ENCODE measurements around the gene EXOC3L2. TPM values are rescaled to one million over a fixed set of nuclear protein-coding genes. Genes with fewer than 3 reads are reported as not detected.

Gene EXOC3L2
- total RNA-seq, 4 donors from 2014 or later = 0.68 to 7.0 (median 1.1) TPM; not detected in 1

DNA sequence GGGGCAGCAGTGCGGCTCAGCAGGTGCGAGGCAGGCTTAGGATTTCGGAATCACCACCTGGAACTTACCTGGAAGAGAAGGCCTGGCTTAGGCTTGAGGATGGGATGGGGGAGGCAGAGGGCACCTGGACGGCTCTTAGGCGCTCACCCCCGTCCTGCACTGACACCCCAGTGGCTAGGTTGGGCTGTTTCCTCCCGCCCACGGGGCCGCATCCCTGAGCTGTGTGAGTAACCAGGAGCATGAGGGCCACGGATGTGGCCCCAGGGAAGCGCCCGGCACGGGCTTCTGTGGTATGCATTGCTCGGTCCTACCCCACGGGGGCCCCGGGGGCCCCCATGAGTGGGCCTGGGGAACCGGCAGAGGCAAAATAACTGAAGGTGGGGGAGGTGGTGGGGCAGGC is 82.1 kb downstream of the EXOC3L2 start:
- peaks cover 3 to 14% (median 10%) of the 10 kb centered on the region in 4 donors for H3K4me1 ChIP-seq
- DNase-seq = no peak
- peaks cover 36% of the 10 kb centered on the region for H3K27me3 ChIP-seq
- no peaks in the 10 kb centered on the region for H3K36me3 ChIP-seq
- no peak overlapping the region for H3K27ac ChIP-seq
- H3K4me3 ChIP-seq = no peak overlapping the region
- in situ Hi-C loops (cut with MboI; ENCODE audit: low pct_ligation_motif_present in 1 of 4, low pct_unique_long_range_greater_than_20kb in 1 of 4, low sequenced_read_pairs in 3 of 4) = no loop called here
- intact Hi-C loops (cut with DNase I; ENCODE audit: low total_unique reads) = no loop called here
- H3K9me3 ChIP-seq = no peaks in the 10 kb centered on the region
- 87% methylated on average over 16 of the region's 17 CpGs; no CpG with 5 or more reads in 1 of the 2 donors for WGBS, 2 donors (ENCODE audit: low coverage in 1 of 2)
- TF ChIP-seq POLR2AphosphoS5 (IDR thresholded peaks at IDR 0.05) (no peak), POLR2A (IDR thresholded peaks at IDR 0.05) (no peak), EP300 (IDR thresholded peaks at IDR 0.05; ENCODE audit: low read depth) (no peak)
- TF ChIP-seq, protein P1, sequence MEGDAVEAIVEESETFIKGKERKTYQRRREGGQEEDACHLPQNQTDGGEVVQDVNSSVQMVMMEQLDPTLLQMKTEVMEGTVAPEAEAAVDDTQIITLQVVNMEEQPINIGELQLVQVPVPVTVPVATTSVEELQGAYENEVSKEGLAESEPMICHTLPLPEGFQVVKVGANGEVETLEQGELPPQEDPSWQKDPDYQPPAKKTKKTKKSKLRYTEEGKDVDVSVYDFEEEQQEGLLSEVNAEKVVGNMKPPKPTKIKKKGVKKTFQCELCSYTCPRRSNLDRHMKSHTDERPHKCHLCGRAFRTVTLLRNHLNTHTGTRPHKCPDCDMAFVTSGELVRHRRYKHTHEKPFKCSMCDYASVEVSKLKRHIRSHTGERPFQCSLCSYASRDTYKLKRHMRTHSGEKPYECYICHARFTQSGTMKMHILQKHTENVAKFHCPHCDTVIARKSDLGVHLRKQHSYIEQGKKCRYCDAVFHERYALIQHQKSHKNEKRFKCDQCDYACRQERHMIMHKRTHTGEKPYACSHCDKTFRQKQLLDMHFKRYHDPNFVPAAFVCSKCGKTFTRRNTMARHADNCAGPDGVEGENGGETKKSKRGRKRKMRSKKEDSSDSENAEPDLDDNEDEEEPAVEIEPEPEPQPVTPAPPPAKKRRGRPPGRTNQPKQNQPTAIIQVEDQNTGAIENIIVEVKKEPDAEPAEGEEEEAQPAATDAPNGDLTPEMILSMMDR (IDR thresholded peaks at IDR 0.05) = no peak

DNA sequence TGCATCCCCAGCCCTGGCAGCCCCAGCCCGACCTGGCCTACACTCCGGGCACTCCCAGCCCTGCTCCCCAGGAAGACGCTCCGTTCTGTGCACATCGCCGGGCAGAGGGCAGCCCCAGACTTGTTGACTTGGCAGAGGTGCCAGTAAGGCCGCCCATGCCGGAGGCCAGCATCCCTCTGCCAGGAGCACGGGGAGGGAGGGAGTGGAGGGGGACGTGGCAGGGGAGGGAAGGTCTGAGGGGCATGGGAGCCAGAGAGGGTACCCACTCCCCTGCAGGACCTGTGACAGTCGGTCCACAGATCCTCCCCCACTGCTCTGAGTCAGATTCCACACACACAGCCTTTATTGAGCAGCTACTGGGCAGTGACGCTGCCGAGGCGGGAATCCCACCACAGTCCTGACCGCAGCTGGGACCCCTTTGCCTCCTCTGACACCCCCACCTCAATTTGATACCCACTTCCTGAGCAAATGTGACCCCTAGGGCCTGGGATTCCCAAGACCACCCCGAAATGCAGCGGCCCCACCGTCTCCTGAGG is 82.5 kb downstream of the EXOC3L2 start:
- TF ChIP-seq, protein P1 (IDR thresholded peaks at IDR 0.05) = no peak
- TF ChIP-seq POLR2A (IDR thresholded peaks at IDR 0.05) (no peak), POLR2AphosphoS5 (IDR thresholded peaks at IDR 0.05) (no peak), EP300 (IDR thresholded peaks at IDR 0.05; ENCODE audit: low read depth) (no peak)
- WGBS, 2 donors (ENCODE audit: low coverage in 1 of 2) = 81% methylated on average over 18 of the region's 18 CpGs; no CpG with 5 or more reads in 1 of the 2 donors
- Histone ChIP-seq H3K27ac (no peak overlapping the region), H3K4me1 (peaks cover 3 to 14% (median 10%) of the 10 kb centered on the region in 4 donors), H3K9me3 (no peaks in the 10 kb centered on the region), H3K36me3 (no peaks in the 10 kb centered on the region), H3K4me3 (no peak overlapping the region), H3K27me3 (peaks cover 41% of the 10 kb centered on the region)
- in situ Hi-C loops (cut with MboI; ENCODE audit: low pct_ligation_motif_present in 1 of 4, low pct_unique_long_range_greater_than_20kb in 1 of 4, low sequenced_read_pairs in 3 of 4) (no loop called here), intact Hi-C loops (cut with DNase I; ENCODE audit: low total_unique reads) (no loop called here)
- DNase-seq = no peak

Other genes starting within 250 kb of the EXOC3L2 start
- 10 to 100 TPM; 11.9 to 58.4 (median 34.8) TPM for gene RELB, start 243.9 kb downstream of the EXOC3L2 start, total RNA-seq
- 100 to 1,000 TPM in 2 of 4 donors, 10 to 100 TPM in 2; 82.6 to 382 (median 100) TPM for gene CLASRP, start 206.4 kb downstream of the EXOC3L2 start, total RNA-seq
- gene ZNF296, start 168.9 kb downstream of the EXOC3L2 start, total RNA-seq = 1 to 10 TPM in 3 of 4 donors, under 1 TPM in 1; 0.75 to 5.8 (median 3.5) TPM
- 10 to 100 TPM in 3 of 4 donors, 1 to 10 TPM in 1; 3.0 to 21.1 (median 15.9) TPM for gene GEMIN7, start 166.1 kb downstream of the EXOC3L2 start, total RNA-seq
- 10 to 100 TPM; 31.1 to 92.5 (median 45.2) TPM for gene PPP1R37, start 152.2 kb downstream of the EXOC3L2 start, total RNA-seq
- gene NKPD1, start 84.4 kb downstream of the EXOC3L2 start, total RNA-seq = 1 to 10 TPM in 1 of 4 donors, under 1 TPM in 1, not detected in 2; 0.32 to 1.5 TPM
- 10 to 100 TPM in 3 of 4 donors, not detected in 1; 15.7 to 51.2 (median 29.7) TPM for gene TRAPPC6A, start 67.2 kb downstream of the EXOC3L2 start, total RNA-seq
- 10 to 100 TPM in 1 of 4 donors, 1 to 10 TPM in 3; 5.0 to 10.3 (median 9.2) TPM for gene BLOC1S3, start 66.6 kb downstream of the EXOC3L2 start, total RNA-seq
- gene MARK4, start 5.9 kb upstream of the EXOC3L2 start, total RNA-seq = 10 to 100 TPM; 11.0 to 40.8 (median 13.2) TPM
- 10 to 100 TPM in 2 of 4 donors, 1 to 10 TPM in 1, not detected in 1; 4.0 to 32.2 (median 27.9) TPM for gene CKM, start 77.5 kb upstream of the EXOC3L2 start, total RNA-seq
- gene KLC3, start 95.3 kb upstream of the EXOC3L2 start, total RNA-seq = not detected
- 10 to 100 TPM in 1 of 4 donors, 1 to 10 TPM in 3; 3.0 to 46.2 (median 9.2) TPM for gene ERCC2, start 125.2 kb upstream of the EXOC3L2 start, total RNA-seq
- 100 to 1,000 TPM in 1 of 4 donors, 10 to 100 TPM in 3; 28.5 to 298 (median 44.4) TPM for gene PPP1R13L, start 159.7 kb upstream of the EXOC3L2 start, total RNA-seq
- 1 to 10 TPM in 3 of 4 donors, under 1 TPM in 1; 1.00 to 3.5 (median 1.2) TPM for gene POLR1G, start 161.2 kb upstream of the EXOC3L2 start, total RNA-seq
- 10 to 100 TPM; 38.8 to 42.6 (median 40.0) TPM for gene ERCC1, start 178.5 kb upstream of the EXOC3L2 start, total RNA-seq
- gene FOSB, start 222.6 kb upstream of the EXOC3L2 start, total RNA-seq = 10 to 100 TPM; 14.5 to 64.7 (median 25.6) TPM

Measured in transverse colon (tissue), 4 donors.